ENCODE data around the gene PURA.

DNA sequence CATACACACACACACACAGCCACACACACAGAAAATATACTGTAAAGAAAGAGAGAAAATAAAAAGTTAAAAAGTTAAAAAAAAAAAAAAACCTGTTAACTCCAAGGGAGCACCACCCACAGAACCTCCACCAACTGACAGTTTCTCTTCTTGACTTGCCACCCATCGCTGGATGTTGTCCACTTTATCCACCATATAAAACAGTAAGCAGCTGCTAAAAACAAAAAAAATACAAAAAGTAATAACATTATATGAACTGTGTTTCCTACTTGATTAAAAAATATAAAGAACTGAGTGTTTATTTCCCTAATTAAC lies 1.2 kb downstream of the PURA start:
- TF ChIP-seq EZH2 (IDR thresholded peaks at IDR 0.05; ENCODE audit: borderline replicate concordance, low read depth, low read length, poor library complexity, severe bottlenecking) (no peak), CTCF (conservative IDR thresholded peaks at IDR 0.05; ENCODE audit: low read depth, low read length) (no peak)

Measured in A673 (cell line).